H1 (cell line): ENCODE results near the gene CLEC16A. TPM values are rescaled to one million over a fixed set of nuclear protein-coding genes. Genes with fewer than 3 reads are reported as not detected.

Experiments
- CREB1 ChIP-seq: IDR thresholded peaks from 2 replicates; pipeline ENCODE4 v1.6.1; 2012; ENCODE audit warnings: inconsistent platforms
- KDM4A ChIP-seq: IDR thresholded peaks from one replicate; pipeline ENCODE4 v1.7.1; 2012; ENCODE audit warnings: low read depth, mild to moderate bottlenecking, moderate library complexity, low read length, inconsistent platforms; ENCODE audit not compliant: severe bottlenecking
- TBP ChIP-seq: IDR thresholded peaks from 2 replicates; pipeline ENCODE4 v1.6.1; 2011; ENCODE audit warnings: low read depth, low read length, improper control_type of control experiment
- polyA plus RNA-seq, 7 experiments: library from polyadenylated mRNA; depleted of rRNA in 3 of 7; stranded (reverse) in 5 of 7; unstranded in 2 of 7; fragments of >200 nt in 5 of 7; fragments of 200-250 nt in 2 of 7; gene quantifications; 1 replicate in 5 of 7; 2 replicates in 1 of 7; 4 replicates in 1 of 7; pipeline versions ENCODE4 v1.2.1 to v1.2.3, GENCODE V29; 2011 to 2013; ENCODE audit warnings: missing spikeins in 2 of 7, mixed read lengths in 2 of 7
- total RNA-seq: library from RNA; stranded (reverse); fragmentation: NEBNext Ultra II Directional; extraction: Animal tissue kit (Norgen Biotek cat#: 25700); gene quantifications from 2 replicates; pipeline ENCODE4 v1.2.1, GENCODE V29; 2021

The CLEC16A gene
- total and polyA plus RNA-seq, 2 of the 8 experiments (the other 6 are each of a cell fraction or from before 2014, with no cell fraction given): 7.6 to 19.3 TPM

DNA sequence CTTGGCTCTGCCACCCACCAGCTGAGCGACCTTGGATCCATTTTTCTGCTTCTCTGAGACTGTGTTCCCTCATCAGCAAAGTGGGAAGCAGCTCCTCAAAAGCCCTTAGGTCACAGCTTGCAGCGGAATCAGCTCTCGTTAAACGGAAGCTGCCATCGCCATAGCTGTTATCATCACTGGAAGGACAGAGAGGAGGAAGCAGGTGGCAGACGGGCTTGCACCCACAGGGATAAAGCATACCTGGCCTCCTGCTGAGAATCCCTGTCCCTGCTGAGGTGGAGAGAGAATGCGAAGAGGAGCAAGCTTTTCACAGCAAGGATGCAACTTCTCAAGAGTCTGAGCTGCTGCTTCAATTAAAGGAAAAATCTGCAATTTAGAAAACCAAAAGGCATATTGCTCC lies 106.6 kb downstream of the CLEC16A start (continued):
- TF ChIP-seq KDM4A: no peak
- TF ChIP-seq CREB1: no peak
- no peak for TF ChIP-seq TBP
